Superior temporal gyrus (tissue), 1 donor: ENCODE measurements around the gene CYSTM1.

ENCODE experiments used
- DNase-seq: peaks from one replicate; pipeline ENCODE4 v3.0.0-alpha.2; 2016; ENCODE audit errors: extremely low spot score

Gene CYSTM1

DNA sequence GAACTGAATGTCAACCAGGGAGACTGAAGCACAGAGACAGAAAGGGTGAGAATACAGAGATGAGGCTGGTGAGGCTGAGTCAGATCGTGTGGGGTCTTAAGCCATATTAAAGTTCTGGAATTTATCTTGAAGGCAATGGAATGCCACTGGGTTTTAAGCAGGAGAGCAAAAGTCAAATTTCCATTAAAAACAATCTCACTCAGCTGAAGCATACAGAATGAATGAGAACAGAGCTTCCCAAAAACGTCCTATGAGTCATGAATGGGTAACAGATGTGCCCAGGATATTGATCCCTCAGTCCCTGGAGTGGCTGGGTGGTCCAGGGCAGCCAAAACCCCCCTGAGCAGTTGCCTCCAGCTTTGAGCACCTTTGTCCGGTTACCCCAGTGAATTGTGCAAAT, 83.0 kb downstream of the CYSTM1 start:
- no peak for DNase-seq

- DNase-seq, result no peak
Observed at GRCh38 chr5:140258873-140259272, 83.9 kb downstream of the CYSTM1 start.

- DNase-seq, result no peak
Observed at GRCh38 chr5:140259500-140259899, 84.5 kb downstream of the CYSTM1 start.

DNA sequence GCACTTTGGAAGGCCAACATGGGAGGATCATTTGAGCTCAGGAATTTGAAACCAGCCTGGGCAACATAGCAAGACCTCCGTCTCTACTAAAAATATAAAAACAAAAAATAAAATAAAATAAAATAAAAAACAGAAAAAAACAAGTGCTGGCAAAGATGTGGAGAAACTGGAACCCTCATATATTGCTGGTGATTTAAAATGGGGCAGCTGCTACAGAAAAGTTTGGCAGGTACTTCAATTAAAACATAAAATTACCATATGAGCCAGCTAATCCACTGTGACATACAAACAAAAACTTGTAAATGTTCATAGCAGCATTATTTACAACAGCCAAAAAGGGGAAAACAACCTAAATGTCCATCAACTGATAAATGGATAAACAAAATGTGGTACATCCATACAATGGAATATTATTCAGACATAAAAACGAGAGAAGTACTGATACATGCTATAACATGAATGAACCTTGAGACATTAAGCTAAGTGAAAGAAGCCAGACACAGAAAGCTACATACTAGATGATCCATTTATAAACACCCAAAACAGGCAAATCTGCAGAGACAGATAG, 85.2 kb downstream of the CYSTM1 start:
- no peak for DNase-seq

DNA sequence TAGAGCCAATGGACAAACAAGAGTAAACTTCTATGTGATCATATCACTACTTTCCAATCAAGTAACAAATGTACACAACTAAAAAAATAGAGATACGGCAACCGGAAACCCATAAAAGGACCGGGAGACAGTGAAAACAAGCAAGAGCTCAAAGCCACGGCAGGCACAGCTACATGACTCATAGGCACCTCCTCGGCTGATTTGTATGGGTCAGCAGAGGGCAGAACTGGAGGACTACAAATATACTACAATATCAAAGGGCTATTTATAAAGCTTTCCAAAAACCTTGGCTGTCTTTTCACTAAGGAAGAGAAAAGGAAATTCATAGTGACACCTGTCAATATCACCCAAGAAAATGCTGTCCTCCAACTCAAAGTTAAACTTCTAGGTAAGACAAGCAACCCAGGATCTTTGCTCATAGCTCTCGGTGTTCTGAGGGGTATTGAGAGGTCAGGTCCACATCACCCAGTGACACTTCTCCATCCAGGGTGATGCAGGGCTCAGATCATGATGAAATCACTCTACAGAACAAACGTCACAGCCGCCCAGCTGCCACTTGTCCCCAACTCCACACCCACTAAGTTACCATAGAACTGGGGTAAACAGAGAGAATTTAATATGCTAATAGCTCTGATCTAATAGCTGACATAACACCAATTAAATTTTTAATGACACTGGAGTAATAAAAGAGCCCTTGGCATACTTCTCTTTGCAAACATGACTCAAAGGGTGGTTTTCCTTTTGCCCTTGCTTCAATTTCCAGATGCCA, 86.6 kb downstream of the CYSTM1 start:
- DNase-seq, result peak; percentile 81

DNA sequence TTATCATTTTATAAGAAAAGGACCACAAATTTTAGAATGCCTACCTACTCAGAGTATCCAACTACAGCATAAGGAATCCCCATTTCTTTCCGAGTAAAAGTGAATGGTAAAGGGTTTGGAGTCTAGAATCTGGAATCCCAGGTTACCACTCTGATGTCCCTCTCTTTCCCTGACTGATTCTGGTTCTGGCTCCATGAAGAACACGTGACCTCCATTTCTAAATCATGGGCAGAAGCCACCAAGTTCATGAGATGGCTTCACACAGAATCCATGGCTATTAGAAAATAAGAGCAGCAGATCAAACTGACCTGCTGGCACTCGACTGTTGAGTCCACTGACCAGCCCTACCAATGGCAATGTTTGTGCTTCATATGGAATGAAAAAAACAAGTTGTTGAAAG, 87.2 kb downstream of the CYSTM1 start:
- no peak for DNase-seq

- no peak for DNase-seq
Observed at GRCh38 chr5:140262839-140263238, 87.9 kb downstream of the CYSTM1 start.

DNA sequence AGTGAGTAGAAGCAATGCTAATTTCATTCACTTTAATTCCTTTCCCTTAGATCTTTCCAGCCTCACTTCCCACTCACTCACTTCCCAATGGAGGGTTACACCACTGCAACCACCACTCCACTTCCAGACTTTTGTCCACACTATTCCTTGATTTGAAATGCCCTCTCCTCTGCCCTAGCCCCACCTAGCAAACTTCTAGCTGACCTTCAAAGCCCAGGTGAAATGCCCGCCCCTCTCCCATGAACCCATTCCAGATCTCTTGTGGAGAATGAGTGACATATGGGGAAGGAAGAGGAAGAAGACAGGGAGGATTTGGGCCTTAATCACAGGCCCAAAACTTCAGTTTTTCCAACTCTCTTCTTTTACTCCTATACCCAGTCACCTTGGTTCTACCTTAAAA, 90.9 kb downstream of the CYSTM1 start:
- DNase-seq, result no peak

- no peak for DNase-seq
Observed at GRCh38 chr5:140266471-140267200, 91.6 kb downstream of the CYSTM1 start.

GRCh38 chr5:140267201-140267540, 92.2 kb downstream of the CYSTM1 start:
- no peak for DNase-seq

GRCh38 chr5:140267559-140268018, 92.6 kb downstream of the CYSTM1 start:
- no peak for DNase-seq

DNA sequence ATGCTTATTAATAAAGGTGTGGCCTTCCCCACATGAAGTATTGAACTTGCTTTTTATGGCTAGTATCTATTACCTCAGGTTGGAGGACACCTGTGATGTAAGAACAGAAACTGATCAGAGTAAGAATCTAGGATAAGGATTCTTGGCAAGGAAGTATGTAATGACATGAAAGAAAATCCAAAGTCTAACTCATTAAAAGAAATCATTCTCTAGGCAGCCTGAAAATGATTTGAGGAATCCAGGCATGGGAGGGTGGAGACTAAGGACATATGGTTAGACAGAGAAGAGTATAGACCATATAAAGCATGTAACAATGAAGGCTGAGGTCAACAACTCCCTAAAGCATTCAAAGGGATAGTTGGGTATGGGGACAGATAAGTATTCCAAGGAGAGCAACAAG, 95.0 kb downstream of the CYSTM1 start:
- DNase-seq, result no peak

- DNase-seq, result no peak
Observed at GRCh38 chr5:140273401-140273877, 98.5 kb downstream of the CYSTM1 start.

DNA sequence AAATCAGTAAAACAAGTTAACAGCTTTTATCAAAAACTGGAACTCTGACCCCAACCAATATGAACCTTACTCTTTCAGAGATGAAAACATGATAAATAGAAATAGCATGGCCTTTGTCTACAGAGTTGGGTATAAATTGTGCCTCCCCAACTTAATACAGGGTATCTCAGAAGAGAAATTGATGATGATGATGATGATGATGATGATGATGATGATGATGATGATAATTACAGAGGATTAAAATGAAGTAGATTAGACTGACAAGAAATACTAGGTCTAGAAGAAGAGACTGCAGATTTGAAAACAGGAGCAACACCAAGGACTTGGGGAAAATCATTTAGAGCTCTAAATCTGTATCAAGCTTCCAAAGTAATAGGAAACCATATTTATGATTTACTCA, 100.8 kb downstream of the CYSTM1 start:
- DNase-seq, result no peak

GRCh38 chr5:140282266-140282665, 107.3 kb downstream of the CYSTM1 start:
- DNase-seq, result no peak

DNA sequence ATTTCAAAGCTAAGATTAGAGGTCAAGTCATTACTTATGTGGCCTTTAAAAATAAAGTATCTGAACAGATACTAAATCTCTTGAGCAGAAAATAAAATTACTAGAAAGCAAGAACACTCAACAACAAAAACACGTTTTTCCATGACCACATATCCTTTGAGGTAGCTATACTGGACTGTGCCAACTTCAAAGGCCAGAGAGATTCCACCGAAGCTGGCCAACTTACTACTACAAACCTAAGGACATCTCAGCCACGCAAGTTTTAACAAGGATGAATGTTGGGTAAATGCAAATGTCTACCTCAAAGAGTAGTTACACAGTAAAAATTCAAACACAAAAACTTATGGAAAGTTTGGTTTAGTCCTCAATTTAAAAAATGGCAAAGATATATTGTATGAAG, 109.0 kb downstream of the CYSTM1 start:
- DNase-seq, result no peak

GRCh38 chr5:140286424-140286823, 111.4 kb downstream of the CYSTM1 start:
- DNase-seq, result no peak

DNA sequence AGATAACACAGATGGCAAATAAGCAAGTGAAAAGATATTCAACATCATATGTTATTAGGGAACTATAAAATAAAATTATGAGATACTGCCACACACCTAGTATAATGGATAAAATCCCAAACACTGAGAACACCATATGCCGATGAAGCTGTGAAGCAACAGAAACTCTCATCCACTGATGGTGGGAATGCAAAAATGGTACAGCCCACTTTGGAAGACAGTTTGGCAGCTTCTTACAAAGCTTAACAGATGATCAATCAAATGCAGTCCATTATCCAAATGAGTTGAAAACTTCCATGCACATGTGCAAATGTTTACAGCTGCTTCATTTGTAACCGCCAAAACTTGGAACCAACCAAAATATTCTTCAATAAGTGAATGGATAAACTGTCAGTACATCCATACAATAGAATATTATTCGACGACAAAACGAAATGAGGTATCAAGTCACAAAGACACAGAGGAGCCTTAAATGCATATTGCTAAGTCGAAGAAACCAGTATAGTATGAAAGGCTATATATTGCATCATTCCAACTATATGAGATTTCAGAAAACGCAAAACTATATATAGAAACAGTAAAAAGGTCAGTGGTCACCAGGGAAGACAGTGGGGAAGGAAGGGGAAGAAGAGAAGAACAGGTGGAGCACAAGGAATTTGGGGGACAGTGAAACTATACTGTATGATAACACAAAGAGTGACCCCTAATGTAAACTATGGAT, 113.0 kb downstream of the CYSTM1 start:
- no peak for DNase-seq

DNA sequence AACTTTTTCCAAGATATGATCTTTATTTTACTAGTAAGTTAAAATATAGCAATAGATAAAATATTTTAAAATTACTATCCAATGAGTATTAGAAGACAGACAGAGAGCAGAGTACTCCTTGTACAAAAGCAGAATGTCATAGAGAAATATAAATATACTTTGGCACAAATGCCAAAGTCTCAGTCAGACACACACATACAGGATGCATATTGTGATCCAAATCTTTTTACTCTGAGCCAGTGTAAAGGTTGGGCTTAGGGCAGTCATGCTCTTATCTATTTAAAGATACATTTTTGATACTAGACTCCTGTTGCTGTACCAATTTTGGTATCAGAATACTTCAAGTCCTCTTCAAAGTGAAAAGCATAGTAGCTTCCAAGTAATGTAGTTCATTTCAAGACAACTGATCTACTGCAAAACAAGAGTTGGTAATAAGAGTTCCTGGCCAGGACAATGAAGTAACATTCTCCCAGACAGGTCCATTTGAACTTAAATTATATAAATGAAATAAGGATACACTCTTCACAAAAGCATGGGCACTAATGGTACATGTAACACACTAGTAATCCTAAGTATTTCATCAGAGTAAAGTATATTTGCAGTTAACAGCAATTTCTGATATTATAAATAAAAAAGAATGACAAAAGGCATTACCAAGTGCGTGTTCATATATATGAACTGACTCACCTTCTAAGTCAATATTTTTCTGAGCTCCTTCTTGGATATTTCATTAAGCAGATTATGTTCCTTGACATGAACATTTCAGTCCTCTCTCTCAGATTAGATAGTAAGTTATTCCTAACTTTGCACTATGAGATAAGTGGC, 117.4 kb downstream of the CYSTM1 start:
- DNase-seq, result no peak
